Fibroblast of skin of scalp (primary cell): Measurements from ENCODE around the gene SART3.
A peak's percentile ranks its signal among the peaks of the same experiment; 100 is the strongest.
"Not testable (repeated sequence)": the region's sequence is repeated elsewhere in the genome, so short reads cannot be mapped to it uniquely, and the experiment has no call there.

Experiments
- DNase-seq: peaks from one replicate; pipeline ENCODE4 v3.0.0-alpha.2; 2013

Gene SART3

GRCh38 chr12:108597559-108598471, 36.8 kb upstream of the SART3 start, which contains the start of gene TMEM119:
Gene TMEM119 (minus strand): TSS chr12:108598084. CDS start chr12:108592383, 5,701 bp downstream.
- DNase-seq = peak; percentile 95

- DNase-seq = no peak
Observed at GRCh38 chr12:108596854-108597558, 36.0 kb upstream of the SART3 start.

GRCh38 chr12:108595711-108596647, 35.0 kb upstream of the SART3 start:
- no peak for DNase-seq

- no peak for DNase-seq
Observed at GRCh38 chr12:108594960-108595710, 34.2 kb upstream of the SART3 start.

- no peak for DNase-seq
Observed at GRCh38 chr12:108594323-108594903, 33.4 kb upstream of the SART3 start.

GRCh38 chr12:108592033-108592909, 31.3 kb upstream of the SART3 start:
- DNase-seq = no peak

- DNase-seq = no peak
Observed at GRCh38 chr12:108591267-108591980, 30.5 kb upstream of the SART3 start.

- not testable (repeated sequence) for DNase-seq
Observed at GRCh38 chr12:108590463-108590862, 29.5 kb upstream of the SART3 start.

- no peak for DNase-seq
Observed at GRCh38 chr12:108589840-108590229, 28.9 kb upstream of the SART3 start.

GRCh38 chr12:108589028-108589839, 28.3 kb upstream of the SART3 start:
- peak; percentile 82 for DNase-seq

GRCh38 chr12:108587826-108588225, 26.9 kb upstream of the SART3 start:
- DNase-seq = no peak

- DNase-seq = no peak
Observed at GRCh38 chr12:108586306-108586705, 25.3 kb upstream of the SART3 start.

- DNase-seq = no peak
Observed at GRCh38 chr12:108585864-108586263, 24.9 kb upstream of the SART3 start.

GRCh38 chr12:108584456-108585065, 23.6 kb upstream of the SART3 start:
- DNase-seq = no peak

GRCh38 chr12:108583991-108584390, 23.0 kb upstream of the SART3 start:
- DNase-seq = peak; percentile 54

- DNase-seq = no peak
Observed at GRCh38 chr12:108582978-108583770, 22.2 kb upstream of the SART3 start.

GRCh38 chr12:108582509-108582908, 21.5 kb upstream of the SART3 start:
- DNase-seq = no peak
